Common myeloid progenitor, CD34-positive (primary cell): Measurements from ENCODE around the gene LINS1.

Experiments used
- CTCF ChIA-PET: fragments of 350-600 bp; sonication (Branson Sonifier 250); formaldehyde crosslinking; loops from one replicate; lab custom pipeline; 2021; ENCODE audit warnings: antibody characterized with exemption; lab: Charles Lee
- POLR2A ChIA-PET: fragments of 350-600 bp; sonication (Branson Sonifier 250); formaldehyde crosslinking; loops from one replicate; lab custom pipeline; 2021; ENCODE audit warnings: antibody characterized with exemption; lab: Charles Lee
- DNase-seq, 3 donors: peaks; one replicate each; pipeline versions ENCODE4 v3.0.0 to v3.0.0-alpha.2; 2013
- H3K27ac ChIP-seq, 2 experiments: 1 replicate in 1 of 2; 2 replicates in 1 of 2; pipeline ENCODE4 v1.7.0; 2013; ENCODE audit warnings: inconsistent platforms in 2 of 2, low read length in 2 of 2, mild to moderate bottlenecking in 2 of 2, low read depth in 1 of 2, moderate library complexity in 1 of 2; ENCODE audit not compliant: severe bottlenecking in 2 of 2, insufficient read depth in 1 of 2, poor library complexity in 1 of 2
- H3K27me3 ChIP-seq, 5 experiments: replicated peaks in 2 of 5; 1 replicate in 3 of 5; 2 replicates in 2 of 5; pipeline versions ENCODE4 v1.6.1 to v1.7.0; 2013; ENCODE audit warnings: low read length in 4 of 5, mild to moderate bottlenecking in 2 of 5, moderate library complexity in 2 of 5, inconsistent platforms in 1 of 5; ENCODE audit not compliant: insufficient read depth in 5 of 5, control insufficient read depth in 4 of 5
- H3K36me3 ChIP-seq, 4 experiments: 1 replicate in 2 of 4; 2 replicates in 2 of 4; pipeline versions ENCODE4 v1.6.1 to v1.7.0; 2013; ENCODE audit warnings: low read length in 3 of 4, control low read depth in 1 of 4, mild to moderate bottlenecking in 1 of 4; ENCODE audit not compliant: control insufficient read depth in 4 of 4, insufficient read depth in 4 of 4
- H3K4me1 ChIP-seq, 4 experiments: 1 replicate in 3 of 4; 2 replicates in 1 of 4; pipeline versions ENCODE4 v1.6.1 to v1.7.1; 2013; ENCODE audit warnings: low read length in 3 of 4, mild to moderate bottlenecking in 3 of 4, control low read depth in 1 of 4, inconsistent platforms in 1 of 4, moderate library complexity in 1 of 4; ENCODE audit not compliant: control insufficient read depth in 4 of 4, insufficient read depth in 4 of 4; ENCODE audit errors: control extremely low read depth in 1 of 4
- H3K4me3 ChIP-seq, 7 experiments: 1 replicate in 4 of 7; 2 replicates in 3 of 7; pipeline versions ENCODE4 v1.5.1 to v1.7.0; 2013; ENCODE audit warnings: mild to moderate bottlenecking in 7 of 7, low read length in 6 of 7, moderate library complexity in 6 of 7, inconsistent platforms in 2 of 7, low read depth in 2 of 7, control low read depth in 1 of 7; ENCODE audit not compliant: insufficient read depth in 4 of 7, control insufficient read depth in 1 of 7; ENCODE audit errors: extremely low read depth in 1 of 7
- H3K9me3 ChIP-seq, 5 experiments: 1 replicate in 4 of 5; 2 replicates in 1 of 5; pipeline versions ENCODE4 v1.6.1 to v1.7.1; 2013; ENCODE audit warnings: low read length in 4 of 5, mild to moderate bottlenecking in 2 of 5, inconsistent platforms in 1 of 5, low read depth in 1 of 5, moderate library complexity in 1 of 5; ENCODE audit not compliant: control insufficient read depth in 4 of 5, insufficient read depth in 2 of 5; ENCODE audit errors: control extremely low read depth in 1 of 5
- WGBS: methylation state at CpG from one replicate; pipeline ENCODE4 v1.1.5; 2013; ENCODE audit not compliant: insufficient coverage; 5-methylcytosine and 5-hydroxymethylcytosine counted together

The LINS1 gene

GRCh38 chr15:100627789-100628395 is 25.9 kb upstream of the LINS1 start:
- Histone ChIP-seq H3K4me3 (no peak overlapping the region), H3K36me3 (peaks cover 8 to 35% (median 21%) of the 10 kb centered on the region in 4 experiments), H3K4me1 (no peaks in the 10 kb centered on the region), H3K9me3 (no peaks in the 10 kb centered on the region), H3K27me3 (no peaks in the 10 kb centered on the region), H3K27ac (no peak overlapping the region)
- DNase-seq, result peak; percentile 78 to 88 (median 84)
- 22% methylated on average over 4 of the region's 6 CpGs for WGBS
- CTCF ChIA-PET, result interaction anchor here (0.9 to 1.5 kb wide), 6 partner anchors 38 to 380 kb away, joined by 3 to 10 read pairs (median 4); no protein-coding TSS in a partner anchor
- POLR2A ChIA-PET, result no interaction called here

GRCh38 chr15:100623301-100623700 is 21.3 kb upstream of the LINS1 start:
- CTCF ChIA-PET, result interaction anchor here (1.0 to 3.5 kb wide), 2 partner anchors 384 to 394 kb away, joined by 3 to 23 read pairs; no protein-coding TSS in a partner anchor

GRCh38 chr15:100616700-100617099 is 14.7 kb upstream of the LINS1 start:
- Histone ChIP-seq H3K27ac (no peak overlapping the region), H3K27me3 (no peaks in the 10 kb centered on the region), H3K4me3 (no peak overlapping the region), H3K4me1 (no peaks in the 10 kb centered on the region), H3K9me3 (no peaks in the 10 kb centered on the region), H3K36me3 (peaks cover 7 to 52% (median 36%) of the 10 kb centered on the region in 4 experiments)
- CTCF ChIA-PET, result interaction anchor here (1.4 kb wide), 1 partner anchor 10 kb away, joined by 3 read pairs; no protein-coding TSS in a partner anchor
- no peak for DNase-seq
- 100% methylated on average over 2 of the region's 2 CpGs for WGBS
- POLR2A ChIA-PET, result no interaction called here

More at GRCh38 chr15:100623301-100623700, 21.3 kb upstream of the LINS1 start:
- H3K27ac ChIP-seq, result no peak overlapping the region
- H3K27me3 ChIP-seq, result no peaks in the 10 kb centered on the region
- H3K36me3 ChIP-seq, result peaks cover 2 to 18% (median 9%) of the 10 kb centered on the region in 4 experiments
- no peak for DNase-seq
- POLR2A ChIA-PET, result no interaction called here
- H3K9me3 ChIP-seq, result no peaks in the 10 kb centered on the region
- H3K4me3 ChIP-seq, result no peak overlapping the region
- WGBS, result 95% methylated on average over 4 of the region's 5 CpGs
- no peaks in the 10 kb centered on the region for H3K4me1 ChIP-seq

- POLR2A ChIA-PET, result no interaction called here
- peaks cover 7 to 49% (median 38%) of the 10 kb centered on the region in 4 experiments for H3K36me3 ChIP-seq
Measured at GRCh38 chr15:100615801-100616200, 13.8 kb upstream of the LINS1 start.

DNA sequence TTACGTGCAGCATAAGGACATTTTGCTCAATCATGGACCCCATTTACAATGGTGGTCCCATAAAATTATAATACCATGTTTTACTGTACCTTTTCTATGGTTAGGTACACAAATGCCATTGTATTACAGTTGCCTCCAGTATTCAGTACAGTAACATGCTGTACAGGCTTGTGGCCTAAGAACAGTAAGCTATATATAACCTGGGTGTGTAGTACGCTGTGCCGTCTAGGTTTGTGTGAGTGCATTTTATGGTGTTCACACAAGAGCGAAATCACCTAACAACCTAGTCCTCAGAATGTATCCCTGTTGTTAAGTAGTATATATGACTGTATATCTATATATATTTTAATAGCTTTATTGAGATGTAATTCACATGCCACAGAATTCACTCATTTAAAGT is 12.9 kb upstream of the LINS1 start:
- H3K4me3 ChIP-seq, result no peak overlapping the region
- H3K27ac ChIP-seq, result no peak overlapping the region
- H3K4me1 ChIP-seq, result no peaks in the 10 kb centered on the region
- ChIA-PET CTCF (interaction anchor here (0.7 kb wide), 1 partner anchor 12 kb away, joined by 3 read pairs; no protein-coding TSS in a partner anchor), POLR2A (no interaction called here)
- DNase-seq, result no peak
- H3K9me3 ChIP-seq, result no peaks in the 10 kb centered on the region
- no CpG with 5 or more reads among the region's 4 CpGs for WGBS
- peaks cover 7 to 43% (median 39%) of the 10 kb centered on the region in 4 experiments for H3K36me3 ChIP-seq
- no peaks in the 10 kb centered on the region for H3K27me3 ChIP-seq

More at GRCh38 chr15:100615801-100616200, 13.8 kb upstream of the LINS1 start:
- H3K27me3 ChIP-seq, result no peaks in the 10 kb centered on the region
- H3K27ac ChIP-seq, result peak overlapping the region in 1 of 2 experiments; percentile 1
- CTCF ChIA-PET, result no interaction called here
- no peaks in the 10 kb centered on the region for H3K4me1 ChIP-seq
- no peak for DNase-seq
- H3K9me3 ChIP-seq, result no peaks in the 10 kb centered on the region
- WGBS, result 100% methylated on average over 2 of the region's 5 CpGs
- H3K4me3 ChIP-seq, result no peak overlapping the region

GRCh38 chr15:100614336-100614735 is 12.4 kb upstream of the LINS1 start:
- WGBS, result 100% methylated on average over 2 of the region's 2 CpGs
- CTCF ChIA-PET, result interaction anchor here (0.7 kb wide), 1 partner anchor 13 kb away, joined by 3 read pairs; no protein-coding TSS in a partner anchor
- Histone ChIP-seq H3K27ac (no peak overlapping the region), H3K9me3 (no peaks in the 10 kb centered on the region), H3K4me3 (no peak overlapping the region), H3K27me3 (no peaks in the 10 kb centered on the region), H3K36me3 (peaks cover 7 to 46% (median 39%) of the 10 kb centered on the region in 4 experiments), H3K4me1 (no peaks in the 10 kb centered on the region)
- POLR2A ChIA-PET, result no interaction called here
- DNase-seq, result no peak

- no peak for DNase-seq
- CTCF ChIA-PET, result no interaction called here
- Histone ChIP-seq H3K9me3 (no peaks in the 10 kb centered on the region), H3K27me3 (no peaks in the 10 kb centered on the region), H3K36me3 (peaks cover 5 to 53% (median 39%) of the 10 kb centered on the region in 4 experiments), H3K4me1 (no peaks in the 10 kb centered on the region), H3K27ac (no peak overlapping the region), H3K4me3 (no peak overlapping the region)
- POLR2A ChIA-PET, result no interaction called here
- WGBS, result no CpG with 5 or more reads among the region's 1 CpG
Measured at GRCh38 chr15:100613208-100613607, 11.2 kb upstream of the LINS1 start.
